8988T (cell line): Measurements from ENCODE around the gene IL17REL.
"Not testable (repeated sequence)": the region's sequence is repeated elsewhere in the genome, so short reads cannot be mapped to it uniquely, and the experiment has no call there.

ENCODE experiments used
- DNase-seq: peaks from one replicate; pipeline ENCODE4 v3.0.0; 2011

IL17REL gene

GRCh38 chr22:50001388-50002231 lies 11.0 kb downstream of the IL17REL start:
- DNase-seq, result peak; percentile 24

- peak; percentile 17 for DNase-seq
Measured at GRCh38 chr22:50000587-50001387, 11.8 kb downstream of the IL17REL start.

- peak; percentile 6 for DNase-seq
Measured at GRCh38 chr22:49999946-50000586, 12.5 kb downstream of the IL17REL start.

- DNase-seq, result peak; percentile 38
Measured at GRCh38 chr22:49999063-49999945, 13.3 kb downstream of the IL17REL start.

- DNase-seq, result no peak
Measured at GRCh38 chr22:49998718-49999062, 13.9 kb downstream of the IL17REL start.

- DNase-seq, result no peak
Measured at GRCh38 chr22:49997932-49998717, 14.4 kb downstream of the IL17REL start.

GRCh38 chr22:49997251-49997599 lies 15.3 kb downstream of the IL17REL start:
- peak; percentile 2 for DNase-seq

- DNase-seq, result peak; percentile 13
Measured at GRCh38 chr22:49996518-49997250, 15.9 kb downstream of the IL17REL start.

GRCh38 chr22:49996119-49996517 lies 16.4 kb downstream of the IL17REL start:
- peak; percentile 6 for DNase-seq

GRCh38 chr22:49995361-49996118 lies 17.0 kb downstream of the IL17REL start:
- peak; percentile 11 for DNase-seq

GRCh38 chr22:49995041-49995360 lies 17.6 kb downstream of the IL17REL start:
- no peak for DNase-seq

- DNase-seq, result peak; percentile 2
Measured at GRCh38 chr22:49994361-49995040, 18.1 kb downstream of the IL17REL start.

GRCh38 chr22:49993649-49994360 lies 18.8 kb downstream of the IL17REL start:
- DNase-seq, result peak; percentile 3

- DNase-seq, result peak; percentile 74
Measured at GRCh38 chr22:49992921-49993648, 19.5 kb downstream of the IL17REL start.

- no peak for DNase-seq
Measured at GRCh38 chr22:49991907-49992533, 20.5 kb downstream of the IL17REL start.

GRCh38 chr22:49991167-49991566 lies 21.4 kb downstream of the IL17REL start:
- no peak for DNase-seq

GRCh38 chr22:49989826-49990225 lies 22.7 kb downstream of the IL17REL start:
- DNase-seq, result not testable (repeated sequence)

- no peak for DNase-seq
Measured at GRCh38 chr22:49986325-49986724, 26.2 kb downstream of the IL17REL start.
